ENCODE data around the gene PREP.

The PREP gene

DNA sequence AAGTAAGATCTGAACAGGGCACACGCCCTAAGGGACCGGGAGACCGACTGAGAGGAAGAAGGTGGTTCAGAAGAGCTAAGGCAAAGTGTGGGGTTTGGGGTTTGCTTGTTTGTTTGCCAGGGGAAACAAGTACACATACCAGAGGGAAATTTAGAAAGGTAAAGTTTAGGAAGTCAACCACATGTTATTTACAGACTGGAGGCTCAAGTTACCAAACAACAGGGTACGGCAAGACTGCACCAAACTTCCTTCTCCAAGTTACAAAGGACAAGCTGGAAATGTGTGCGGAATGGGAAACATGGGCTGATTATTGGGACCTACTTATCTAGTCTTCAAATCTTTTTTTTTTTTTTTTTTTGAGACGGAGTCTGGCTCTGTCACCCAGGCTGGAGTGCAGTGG lies 11.2 kb downstream of the PREP start:
- FAIRE-seq = no peak

DNA sequence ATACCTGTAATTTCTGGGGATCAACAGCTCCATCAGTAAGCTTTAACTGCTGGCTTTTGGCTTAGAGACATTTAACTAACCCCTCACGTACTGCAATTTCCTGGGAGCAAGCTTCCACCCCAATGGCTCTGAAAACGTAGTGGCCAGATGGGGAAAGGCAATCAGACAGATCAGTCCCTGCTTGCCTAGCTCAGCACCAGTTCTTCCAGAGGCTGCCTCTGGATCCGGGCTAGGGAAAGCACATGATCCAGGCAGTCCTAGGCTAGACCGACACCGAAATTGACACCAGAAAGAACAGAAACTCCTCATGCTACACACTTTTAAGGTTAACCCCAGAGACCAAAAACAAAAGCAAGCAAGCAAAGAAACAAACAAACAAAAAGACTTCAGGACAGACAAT lies 13.3 kb downstream of the PREP start:
- no peak for FAIRE-seq

DNA sequence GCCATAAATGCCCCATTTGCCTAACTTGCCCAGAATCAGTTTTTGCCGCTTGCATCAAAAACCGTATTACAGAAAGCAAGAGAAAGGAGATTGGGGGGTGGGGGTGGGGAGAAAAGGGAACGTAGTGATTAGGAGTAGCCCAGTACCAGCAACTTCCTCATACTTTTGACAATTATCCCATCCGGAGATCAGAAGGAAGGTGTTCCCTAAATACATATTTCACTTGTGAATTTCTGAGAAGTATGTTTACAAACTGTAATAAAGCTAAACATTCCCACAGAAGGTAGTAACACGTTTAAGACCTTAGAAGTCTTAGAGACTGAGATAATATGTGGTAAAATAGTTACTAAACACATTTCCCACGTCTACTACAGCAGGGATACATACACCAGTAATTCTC lies 14.5 kb downstream of the PREP start:
- no peak for FAIRE-seq

DNA sequence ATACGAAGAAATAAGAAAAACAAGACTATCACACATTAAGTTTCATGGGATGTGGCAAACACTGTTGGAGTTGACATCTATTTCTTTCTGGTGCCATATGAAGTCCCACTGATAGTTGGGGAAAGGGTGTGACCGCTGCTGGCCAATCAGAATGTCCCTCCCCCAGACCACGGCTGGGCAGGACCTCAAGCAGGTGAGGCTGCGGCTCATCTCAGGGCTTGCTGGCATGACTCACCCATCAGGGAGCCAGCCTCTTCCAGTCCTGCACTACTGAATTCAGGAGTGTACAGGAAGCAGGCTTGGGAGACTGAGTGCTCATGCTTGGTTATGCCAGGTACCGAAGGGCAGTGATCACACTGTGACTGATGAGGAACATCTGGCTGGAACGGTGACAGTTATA lies 18.9 kb downstream of the PREP start:
- FAIRE-seq = no peak

DNA sequence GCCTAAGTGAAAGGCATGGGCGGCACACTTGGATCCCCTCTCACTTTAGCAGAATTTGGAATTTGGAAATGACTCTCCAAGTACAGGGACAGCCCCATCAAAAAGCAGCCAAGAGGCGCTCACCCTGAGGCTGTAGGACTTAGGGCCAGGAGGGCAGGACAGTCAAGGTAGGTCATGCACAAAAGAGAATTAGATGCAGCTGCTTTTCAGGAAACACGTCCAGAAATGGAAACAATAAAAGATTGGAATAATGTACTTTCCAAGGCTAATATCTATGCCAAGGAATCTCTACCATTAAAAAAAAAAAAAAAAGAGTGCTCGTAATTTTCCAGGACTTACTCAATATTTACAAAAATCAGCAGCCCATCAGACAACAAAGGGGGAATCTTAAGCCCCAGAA lies 19.9 kb downstream of the PREP start:
- no peak for FAIRE-seq

DNA sequence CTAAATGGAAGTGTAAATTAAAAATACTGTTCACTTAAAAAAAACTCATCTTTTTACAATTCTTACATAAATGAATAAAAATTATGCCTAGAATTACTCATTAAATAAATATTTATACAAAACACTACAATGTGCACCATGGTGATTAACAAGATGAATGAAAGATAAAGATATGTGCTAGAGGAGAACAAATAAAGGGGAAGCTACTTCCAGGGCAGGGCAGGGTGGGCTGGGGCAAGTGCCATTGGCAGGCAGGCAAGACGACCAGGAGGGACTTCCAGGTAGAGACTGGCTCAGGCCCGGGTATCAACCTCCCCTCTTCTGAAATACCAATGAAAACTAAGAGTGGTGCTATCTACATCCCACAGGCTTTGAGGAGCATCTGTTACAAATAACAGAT lies 20.4 kb downstream of the PREP start:
- no peak for FAIRE-seq

DNA sequence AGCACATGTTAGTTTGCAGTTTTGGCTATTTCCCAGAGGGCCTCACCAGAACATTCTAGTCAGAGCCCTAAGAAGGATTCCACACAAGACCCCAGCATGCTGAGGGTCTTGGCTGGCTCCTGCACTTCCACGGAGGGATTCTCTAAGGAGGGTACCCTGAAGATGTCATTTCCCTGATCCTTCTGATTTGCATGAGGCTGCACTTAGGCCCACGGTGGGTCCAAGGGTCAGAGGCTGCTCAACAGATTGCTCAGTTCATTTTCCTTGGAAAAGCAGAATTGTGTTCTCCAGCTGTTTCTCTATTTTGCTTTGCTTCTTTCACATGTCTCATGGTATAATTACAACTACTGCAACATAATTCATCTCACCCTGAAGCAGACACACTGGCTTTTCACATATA lies 22.2 kb downstream of the PREP start:
- no peak for FAIRE-seq

DNA sequence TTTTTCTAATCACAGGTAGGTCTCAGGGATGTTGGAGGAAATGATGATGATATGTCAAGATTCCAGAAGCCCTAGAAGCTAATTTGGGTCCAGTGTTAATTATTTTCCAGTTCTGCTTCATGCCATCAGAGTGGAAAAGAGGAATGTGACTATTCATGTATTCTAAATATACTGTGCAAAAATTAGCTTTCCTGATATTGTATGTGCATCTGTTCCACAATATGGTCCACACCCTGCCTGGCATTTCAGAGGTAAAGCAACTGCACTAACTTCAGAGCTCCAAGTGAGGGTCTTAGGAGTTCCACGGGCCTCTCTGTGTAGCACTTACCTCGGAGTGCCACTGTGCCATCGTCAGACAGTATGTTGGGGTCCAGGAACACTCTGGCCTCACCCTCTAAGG lies 27.1 kb downstream of the PREP start:
- no peak for FAIRE-seq

DNA sequence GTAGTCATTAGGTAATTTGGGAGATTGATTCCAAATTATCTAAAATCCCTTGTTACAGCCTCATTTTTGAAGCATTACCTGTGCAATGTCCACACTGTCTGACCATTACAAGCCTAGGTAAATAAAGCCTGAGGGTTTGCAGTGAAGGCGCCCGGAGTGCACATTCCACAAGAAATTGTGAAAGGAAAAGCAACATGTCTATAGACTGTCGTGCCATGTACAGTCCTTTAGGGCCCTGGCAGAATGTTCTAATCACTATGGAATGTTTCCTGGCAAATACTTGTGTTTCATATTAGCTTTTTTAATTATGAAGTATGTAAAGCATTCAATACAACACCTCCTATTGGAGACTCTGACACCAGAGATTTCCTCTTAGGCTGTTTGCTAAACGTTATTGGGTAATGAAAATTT lies 28.9 kb downstream of the PREP start:
- FAIRE-seq = no peak

DNA sequence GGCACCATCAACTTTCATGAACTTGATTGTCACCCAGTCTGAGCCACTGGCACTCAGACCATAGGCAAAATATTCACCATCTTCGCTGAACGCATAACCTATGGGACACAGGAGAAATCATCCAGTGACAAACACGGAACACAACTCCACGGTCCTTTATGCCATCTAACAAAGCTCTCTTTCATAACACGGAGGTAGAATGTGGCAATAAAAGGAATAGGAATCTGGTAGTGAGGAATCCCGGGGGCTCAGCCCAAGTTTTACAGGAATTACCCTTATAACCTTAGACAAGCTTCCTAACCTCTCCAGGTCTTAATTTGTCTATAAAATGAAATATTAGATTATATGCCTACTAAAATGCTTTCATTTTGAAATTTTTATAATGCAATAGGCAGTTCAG lies 29.4 kb downstream of the PREP start:
- no peak for FAIRE-seq

DNA sequence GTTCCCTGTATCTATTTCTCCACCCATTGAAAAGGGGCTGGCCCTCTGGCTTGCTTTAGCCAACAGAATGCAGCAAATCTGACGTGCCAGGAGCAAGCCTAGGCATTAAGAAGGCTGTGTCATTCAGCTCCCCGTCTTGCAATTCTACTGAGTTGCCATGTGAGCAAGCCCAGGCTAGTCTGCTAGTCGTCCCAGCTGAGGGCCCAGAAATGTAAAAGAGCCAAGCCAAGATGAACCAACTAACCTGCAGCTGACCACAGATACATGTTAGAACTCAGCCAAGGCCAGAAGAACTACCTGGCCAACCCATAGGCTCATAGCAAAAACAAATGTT lies 30.1 kb downstream of the PREP start:
- no peak for FAIRE-seq

DNA sequence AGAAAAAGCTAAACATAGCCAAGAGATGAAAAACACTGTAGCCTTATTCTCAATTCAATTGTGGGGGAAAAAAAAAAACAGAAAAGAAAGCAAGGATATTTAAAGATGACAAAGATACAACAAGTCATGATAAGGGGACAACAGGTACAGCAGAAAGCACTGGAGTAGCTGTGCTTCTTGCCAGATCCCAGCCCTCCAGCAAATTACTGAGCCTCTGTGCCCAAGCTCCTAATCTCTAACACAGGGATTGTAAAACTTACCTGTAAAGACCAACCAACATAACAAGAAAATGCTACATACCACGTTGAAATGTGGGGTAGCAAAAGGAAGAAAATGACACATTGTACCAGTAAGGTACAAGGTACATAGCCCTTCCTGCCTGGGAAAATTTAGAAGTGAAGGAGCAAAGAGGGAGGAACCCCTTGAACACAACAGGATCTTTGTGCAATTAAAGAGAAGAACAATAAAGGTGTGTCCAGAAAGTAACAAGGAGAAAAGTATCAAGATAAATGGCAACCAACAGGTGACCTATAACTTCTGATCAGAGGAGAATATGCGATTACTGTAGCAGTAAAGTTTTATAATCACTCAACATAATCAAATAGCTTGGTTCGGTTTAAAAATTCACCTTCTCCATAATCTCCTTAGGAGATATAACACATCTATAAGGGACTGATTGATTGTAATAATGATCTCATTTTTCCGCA lies 30.6 kb downstream of the PREP start:
- FAIRE-seq = no peak

DNA sequence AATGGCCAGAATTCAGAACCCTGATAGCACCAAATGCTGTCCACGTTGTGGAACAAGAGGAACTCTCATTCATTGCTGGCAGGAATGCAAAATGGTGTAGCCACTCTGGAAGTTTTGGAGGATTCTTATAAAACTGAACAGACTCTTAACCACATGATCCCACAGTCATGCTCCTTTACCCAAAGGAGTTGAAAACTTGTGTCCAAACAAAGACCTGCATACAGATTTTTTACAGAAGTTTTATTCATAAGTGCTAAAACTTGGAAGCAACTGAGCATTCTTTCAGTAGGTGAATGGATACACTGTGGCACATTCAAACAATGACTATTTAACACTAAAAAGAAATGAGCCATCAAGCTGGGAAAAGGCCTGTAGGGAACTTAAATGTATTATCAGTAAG lies 32.5 kb downstream of the PREP start:
- FAIRE-seq = no peak

DNA sequence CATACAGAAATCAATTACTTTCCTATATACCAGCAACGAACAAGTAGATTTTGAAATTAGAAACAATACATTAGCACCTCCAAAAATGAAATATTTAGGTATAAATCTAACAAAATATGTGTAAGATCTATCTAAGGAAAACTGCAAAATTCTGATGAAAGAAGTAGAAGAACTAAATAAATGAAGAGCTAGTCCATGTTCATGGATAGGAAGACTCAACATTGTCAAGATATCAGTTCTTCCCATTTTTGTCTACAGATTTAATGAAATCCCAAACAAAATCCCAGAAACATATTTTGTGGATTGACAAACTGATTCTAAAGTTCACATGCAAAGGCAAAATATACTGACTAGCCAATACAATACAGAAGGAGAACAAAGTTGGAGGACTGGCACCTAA lies 33.7 kb downstream of the PREP start:
- no peak for FAIRE-seq

DNA sequence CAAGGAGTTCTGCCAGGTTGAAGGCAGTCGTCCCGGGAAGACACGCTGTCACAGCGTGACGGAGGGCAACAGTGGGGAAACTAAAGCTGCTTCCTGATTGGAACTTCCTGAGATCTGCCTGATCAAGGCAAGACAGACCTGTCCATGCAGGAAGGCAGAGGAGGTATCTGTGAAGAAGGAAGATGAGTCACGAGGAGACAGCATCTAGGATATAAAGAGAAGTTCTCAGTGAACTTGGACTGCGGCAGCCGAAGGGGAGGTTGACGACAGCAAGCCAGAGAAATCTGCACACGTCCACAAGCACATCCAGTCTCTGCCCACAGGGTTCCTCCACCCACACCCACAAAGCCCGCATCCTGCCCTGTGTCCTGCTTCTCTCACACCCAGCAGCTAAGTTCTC lies 38.6 kb downstream of the PREP start:
- FAIRE-seq = no peak

DNA sequence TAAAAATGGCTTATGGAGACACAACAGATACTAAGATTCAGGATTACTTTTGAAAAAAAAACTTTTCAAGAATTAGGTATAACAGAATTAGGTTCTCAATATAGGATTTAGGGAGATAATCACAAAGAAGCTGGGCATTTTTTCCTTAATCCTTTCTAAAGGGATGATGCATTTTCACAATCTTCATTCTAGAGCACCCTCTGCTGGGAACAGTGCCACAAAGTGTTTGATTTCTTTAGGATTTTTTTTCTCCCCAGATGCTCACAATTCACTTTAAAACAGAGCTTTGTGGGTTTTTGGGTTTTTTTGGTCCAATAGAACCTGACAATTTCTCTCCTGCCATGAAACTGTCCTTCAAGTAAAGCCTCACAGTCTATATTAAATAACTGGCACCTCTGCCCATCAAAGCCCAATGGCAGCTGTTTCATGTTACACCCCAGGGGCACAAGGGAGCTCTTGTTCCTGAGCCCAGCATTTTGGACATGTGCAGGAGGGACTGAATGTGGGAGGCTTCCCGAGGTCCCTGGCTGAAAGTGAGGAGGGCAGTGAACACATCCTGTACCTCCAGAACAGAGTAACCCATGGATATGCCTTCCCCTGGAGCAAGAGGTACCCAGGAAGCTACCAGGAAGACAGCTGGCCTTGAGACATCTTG lies 39.7 kb downstream of the PREP start:
- FAIRE-seq = no peak

DNA sequence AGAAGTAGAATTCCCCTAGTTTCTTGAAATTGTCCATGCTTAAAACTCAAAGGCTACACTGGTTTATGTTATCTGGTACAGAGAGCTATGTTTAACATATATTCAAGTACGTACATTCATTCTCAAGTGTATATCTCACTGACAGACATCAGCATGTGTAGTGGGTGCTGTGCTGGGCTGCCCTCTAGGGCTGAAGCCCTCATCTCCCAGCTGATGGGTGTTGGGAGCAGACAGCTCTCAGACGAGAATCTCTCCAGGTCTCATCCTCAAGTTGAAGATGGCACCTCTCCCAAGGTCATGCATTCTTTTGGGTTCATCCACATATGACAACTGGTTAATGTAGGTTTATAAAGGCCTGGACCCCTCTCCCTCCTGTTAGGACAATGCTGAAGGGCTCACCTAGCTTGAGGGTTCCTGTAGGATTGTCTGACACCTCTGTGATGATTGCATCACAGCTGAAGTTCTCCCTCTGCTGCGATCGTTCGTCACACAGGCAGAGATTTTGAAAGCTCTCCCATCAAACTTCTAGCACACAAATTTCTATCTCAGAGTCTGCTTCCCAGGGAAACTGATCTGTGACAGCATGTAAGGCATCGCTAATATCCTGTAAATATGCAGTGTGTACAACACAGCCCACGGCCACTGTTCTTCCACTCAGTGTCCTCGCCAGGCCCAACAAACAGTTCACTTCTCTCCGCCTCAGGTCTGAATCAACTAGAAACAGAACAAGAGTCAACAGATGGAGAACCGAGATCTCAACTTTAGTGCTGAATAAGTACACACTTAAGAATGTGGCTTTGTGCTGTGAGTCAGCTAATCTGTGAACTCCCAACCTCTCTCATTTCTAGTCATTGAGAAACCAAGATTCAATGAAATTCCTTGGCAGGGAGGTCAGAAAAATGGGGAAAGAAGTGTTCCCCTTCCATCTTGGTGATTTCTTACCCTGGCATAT lies 43.2 kb downstream of the PREP start:
- no peak for FAIRE-seq

DNA sequence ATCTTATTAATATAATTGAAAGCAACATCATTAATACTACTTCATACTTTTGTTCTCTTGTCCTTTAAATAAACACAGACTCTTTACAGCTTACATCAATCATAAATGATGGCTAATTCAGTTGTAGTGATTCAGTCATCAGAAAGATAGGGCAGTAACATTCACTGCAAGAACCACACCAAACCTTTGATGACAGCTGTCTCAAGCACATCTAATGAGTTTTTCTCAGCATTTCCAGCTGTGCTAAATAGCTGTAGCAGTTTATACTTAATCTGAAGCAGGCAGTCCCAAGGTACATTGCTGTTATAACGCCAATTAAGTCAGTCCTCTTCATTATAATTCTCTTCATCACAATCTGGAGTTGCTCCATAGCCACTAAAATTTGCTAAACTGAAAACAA lies 45.7 kb downstream of the PREP start:
- no peak for FAIRE-seq

DNA sequence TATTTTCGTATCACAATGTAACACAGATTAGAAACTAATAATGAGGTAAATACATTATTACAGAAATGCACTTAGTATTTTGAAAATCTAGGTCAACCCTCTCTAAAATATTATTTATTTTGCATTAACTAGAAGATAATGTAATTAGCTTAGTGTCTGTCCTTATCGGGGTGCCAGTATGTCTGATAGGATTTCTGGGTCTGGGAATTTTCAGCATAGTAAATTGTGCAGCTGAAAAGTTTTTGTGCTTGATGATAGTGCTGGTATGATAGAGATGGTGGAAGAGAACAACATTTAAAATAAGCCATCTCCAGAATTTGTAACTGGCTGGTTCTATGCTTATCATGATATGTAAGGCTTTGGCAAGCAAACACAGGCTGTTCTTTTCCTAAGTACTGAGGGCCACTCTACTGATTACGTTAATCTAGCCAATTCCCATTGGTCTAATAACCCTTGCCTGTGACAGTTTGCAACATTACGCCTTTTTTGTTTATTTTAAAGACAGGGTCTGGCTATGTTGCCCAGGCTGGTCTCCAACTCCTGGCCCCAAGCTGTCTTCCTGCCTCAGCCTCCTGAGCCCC lies 50.8 kb downstream of the PREP start:
- no peak for FAIRE-seq

DNA sequence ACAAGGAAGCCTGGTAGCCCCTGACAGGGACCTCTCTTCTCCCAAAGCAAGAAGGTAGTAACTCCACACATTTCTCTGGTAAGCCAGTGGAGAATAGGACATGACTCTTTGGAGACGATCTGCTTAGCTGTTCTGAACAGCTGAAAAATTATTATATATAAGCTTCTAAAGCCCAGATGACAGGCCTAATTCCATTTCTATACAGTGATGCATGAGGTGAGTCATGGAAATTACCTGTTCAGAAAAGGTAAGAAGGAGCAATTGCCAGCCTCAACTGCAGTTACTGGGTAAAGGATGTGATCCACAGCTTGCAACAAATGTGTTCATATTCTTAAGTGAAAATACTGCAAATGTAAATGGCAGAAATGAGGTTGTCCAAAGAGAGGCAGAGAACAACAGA lies 54.0 kb downstream of the PREP start:
- no peak for FAIRE-seq

DNA sequence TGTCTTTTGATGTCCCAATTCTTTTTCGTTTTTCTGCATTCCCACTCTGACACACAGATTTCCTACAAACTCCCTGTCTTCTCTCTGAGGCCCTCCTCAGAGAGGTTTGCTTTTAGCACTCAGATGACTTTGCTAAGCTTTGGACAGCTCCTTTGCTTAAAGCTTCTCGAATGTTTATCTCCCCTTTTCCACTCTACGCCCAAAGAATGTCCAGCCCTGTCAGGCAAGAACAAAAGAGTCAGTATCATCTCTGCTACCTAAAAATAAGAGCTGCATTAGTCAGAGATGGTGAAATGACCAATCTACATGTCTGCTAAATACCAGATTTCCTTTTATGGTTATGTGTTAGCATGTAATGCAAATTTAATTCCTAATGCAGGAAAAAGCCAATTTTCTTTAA lies 56.8 kb downstream of the PREP start:
- no peak for FAIRE-seq

DNA sequence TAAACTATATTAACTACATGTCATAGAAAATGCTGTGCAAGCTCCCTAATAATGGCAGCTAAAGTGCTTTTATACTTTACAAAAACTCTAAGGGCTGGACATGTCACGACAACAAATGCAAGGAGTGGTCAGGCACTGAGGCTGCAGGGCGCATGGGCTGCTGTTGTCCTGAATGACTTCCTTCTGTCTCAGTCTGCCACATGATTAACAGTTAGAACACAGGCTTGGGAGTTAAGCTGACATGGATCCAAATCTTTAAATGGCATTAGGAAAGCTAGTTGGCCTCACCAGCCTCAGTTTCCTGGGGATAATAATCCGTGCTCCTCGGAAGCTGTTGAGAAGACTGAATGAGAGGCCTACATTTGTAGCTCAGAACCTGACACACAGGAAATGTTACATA lies 57.4 kb downstream of the PREP start:
- no peak for FAIRE-seq

DNA sequence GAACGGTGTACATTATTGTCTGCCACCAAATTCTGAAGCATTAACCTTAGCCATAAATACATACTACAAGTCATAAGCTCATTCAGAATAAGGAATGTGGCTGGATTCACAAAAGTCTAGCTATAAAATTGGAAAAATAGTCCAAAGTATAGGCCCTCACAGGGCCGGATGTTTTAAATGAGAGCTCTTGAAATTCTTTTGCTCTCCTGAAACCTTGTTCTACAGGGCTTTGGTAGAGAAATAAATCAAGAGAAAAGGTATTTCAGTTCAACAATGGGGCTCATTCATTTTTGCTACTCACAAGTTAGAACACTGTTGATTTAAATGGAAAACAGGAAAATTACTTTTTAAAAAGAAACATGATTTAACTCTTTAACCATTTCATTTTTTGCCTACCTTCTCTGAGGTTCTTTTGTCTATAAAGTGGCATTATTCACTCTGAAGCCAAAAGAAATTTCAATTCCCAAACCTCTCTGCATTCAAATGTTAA lies 58.0 kb downstream of the PREP start:
- no peak for FAIRE-seq

All from islet of Langerhans (tissue), 1 donor.